ENCODE measurements around the gene RELB. TPM values are rescaled to one million over a fixed set of nuclear protein-coding genes. Genes with fewer than 3 reads are reported as not detected.

RELB gene
- polyA plus RNA-seq, 1 donor from 2014 or later: 1.1 TPM

DNA sequence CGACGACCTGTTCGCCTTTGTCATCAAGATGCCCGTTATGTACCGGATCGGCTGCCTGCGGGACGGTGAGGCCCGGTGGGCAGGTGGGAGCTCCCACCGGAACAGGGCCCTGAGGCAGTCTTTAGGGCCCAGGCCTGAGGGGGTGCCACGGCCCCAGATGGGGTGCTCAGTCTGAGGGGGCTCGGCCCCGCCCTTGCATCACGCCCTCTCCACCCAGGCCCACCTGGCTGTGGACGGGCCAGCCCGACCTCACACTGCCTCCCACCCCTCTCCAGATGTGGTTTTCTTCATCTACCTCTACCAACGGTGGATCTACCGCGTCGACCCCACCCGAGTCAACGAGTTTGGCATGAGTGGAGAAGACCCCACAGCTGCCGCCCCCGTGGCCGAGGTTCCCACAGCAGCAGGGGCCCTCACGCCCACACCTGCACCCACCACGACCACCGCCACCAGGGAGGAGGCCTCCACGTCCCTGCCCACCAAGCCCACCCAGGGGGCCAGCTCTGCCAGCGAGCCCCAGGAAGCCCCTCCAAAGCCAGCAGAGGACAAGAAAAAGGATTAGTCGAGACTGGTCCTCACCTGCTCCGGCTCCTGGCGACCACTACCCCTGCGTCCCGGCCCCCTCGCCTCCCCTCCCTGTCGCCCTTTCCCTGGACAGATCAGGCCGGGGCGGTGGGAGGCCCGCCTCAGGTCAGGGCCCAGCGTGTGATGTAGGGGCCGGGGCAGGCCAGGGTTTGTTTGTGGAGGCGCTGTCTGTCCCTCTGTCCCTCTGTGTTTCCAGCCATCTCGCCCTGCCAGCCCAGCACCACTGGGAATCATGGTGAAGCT, 8.7 kb upstream of the RELB start:
- H4K20me1 ChIP-seq (ENCODE audit: insufficient read depth): no peaks in the 10 kb centered on the region
- no peak overlapping the region for H2AFZ ChIP-seq (ENCODE audit: low read depth, low read length)
- no peaks in the 10 kb centered on the region for H3K9me3 ChIP-seq (ENCODE audit: low read length)
- H3K4me2 ChIP-seq (ENCODE audit: low read length): no peak overlapping the region
- H3K36me3 ChIP-seq (ENCODE audit: insufficient read depth, low read length): no peaks in the 10 kb centered on the region
- H3K4me3 ChIP-seq (ENCODE audit: low read length): no peak overlapping the region
- no peaks in the 10 kb centered on the region for H3F3A ChIP-seq (ENCODE audit: insufficient read depth, low read length, poor library complexity, severe bottlenecking)
- no peaks in the 10 kb centered on the region for H3K27me3 ChIP-seq (ENCODE audit: insufficient read depth, low read depth, low read length)
- H3K9me2 ChIP-seq (ENCODE audit: insufficient read depth, low read length): no peaks in the 10 kb centered on the region
- TF ChIP-seq EP300 (conservative IDR thresholded peaks at IDR 0.05; ENCODE audit: poor library complexity, severe bottlenecking) (no peak), SMC3 (conservative IDR thresholded peaks at IDR 0.05; ENCODE audit: poor library complexity) (no peak), POLR2AphosphoS5 (IDR thresholded peaks at IDR 0.05) (no peak), EZH2 (IDR thresholded peaks at IDR 0.05; ENCODE audit: borderline replicate concordance, insufficient read depth, low read length, poor library complexity, severe bottlenecking) (no peak), RAD21 (conservative IDR thresholded peaks at IDR 0.05) (no peak)
- TF ChIP-seq, protein P1, sequence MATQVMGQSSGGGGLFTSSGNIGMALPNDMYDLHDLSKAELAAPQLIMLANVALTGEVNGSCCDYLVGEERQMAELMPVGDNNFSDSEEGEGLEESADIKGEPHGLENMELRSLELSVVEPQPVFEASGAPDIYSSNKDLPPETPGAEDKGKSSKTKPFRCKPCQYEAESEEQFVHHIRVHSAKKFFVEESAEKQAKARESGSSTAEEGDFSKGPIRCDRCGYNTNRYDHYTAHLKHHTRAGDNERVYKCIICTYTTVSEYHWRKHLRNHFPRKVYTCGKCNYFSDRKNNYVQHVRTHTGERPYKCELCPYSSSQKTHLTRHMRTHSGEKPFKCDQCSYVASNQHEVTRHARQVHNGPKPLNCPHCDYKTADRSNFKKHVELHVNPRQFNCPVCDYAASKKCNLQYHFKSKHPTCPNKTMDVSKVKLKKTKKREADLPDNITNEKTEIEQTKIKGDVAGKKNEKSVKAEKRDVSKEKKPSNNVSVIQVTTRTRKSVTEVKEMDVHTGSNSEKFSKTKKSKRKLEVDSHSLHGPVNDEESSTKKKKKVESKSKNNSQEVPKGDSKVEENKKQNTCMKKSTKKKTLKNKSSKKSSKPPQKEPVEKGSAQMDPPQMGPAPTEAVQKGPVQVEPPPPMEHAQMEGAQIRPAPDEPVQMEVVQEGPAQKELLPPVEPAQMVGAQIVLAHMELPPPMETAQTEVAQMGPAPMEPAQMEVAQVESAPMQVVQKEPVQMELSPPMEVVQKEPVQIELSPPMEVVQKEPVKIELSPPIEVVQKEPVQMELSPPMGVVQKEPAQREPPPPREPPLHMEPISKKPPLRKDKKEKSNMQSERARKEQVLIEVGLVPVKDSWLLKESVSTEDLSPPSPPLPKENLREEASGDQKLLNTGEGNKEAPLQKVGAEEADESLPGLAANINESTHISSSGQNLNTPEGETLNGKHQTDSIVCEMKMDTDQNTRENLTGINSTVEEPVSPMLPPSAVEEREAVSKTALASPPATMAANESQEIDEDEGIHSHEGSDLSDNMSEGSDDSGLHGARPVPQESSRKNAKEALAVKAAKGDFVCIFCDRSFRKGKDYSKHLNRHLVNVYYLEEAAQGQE (IDR thresholded peaks at IDR 0.05; ENCODE audit: borderline replicate concordance): no peak
- TF ChIP-seq, protein P2, sequence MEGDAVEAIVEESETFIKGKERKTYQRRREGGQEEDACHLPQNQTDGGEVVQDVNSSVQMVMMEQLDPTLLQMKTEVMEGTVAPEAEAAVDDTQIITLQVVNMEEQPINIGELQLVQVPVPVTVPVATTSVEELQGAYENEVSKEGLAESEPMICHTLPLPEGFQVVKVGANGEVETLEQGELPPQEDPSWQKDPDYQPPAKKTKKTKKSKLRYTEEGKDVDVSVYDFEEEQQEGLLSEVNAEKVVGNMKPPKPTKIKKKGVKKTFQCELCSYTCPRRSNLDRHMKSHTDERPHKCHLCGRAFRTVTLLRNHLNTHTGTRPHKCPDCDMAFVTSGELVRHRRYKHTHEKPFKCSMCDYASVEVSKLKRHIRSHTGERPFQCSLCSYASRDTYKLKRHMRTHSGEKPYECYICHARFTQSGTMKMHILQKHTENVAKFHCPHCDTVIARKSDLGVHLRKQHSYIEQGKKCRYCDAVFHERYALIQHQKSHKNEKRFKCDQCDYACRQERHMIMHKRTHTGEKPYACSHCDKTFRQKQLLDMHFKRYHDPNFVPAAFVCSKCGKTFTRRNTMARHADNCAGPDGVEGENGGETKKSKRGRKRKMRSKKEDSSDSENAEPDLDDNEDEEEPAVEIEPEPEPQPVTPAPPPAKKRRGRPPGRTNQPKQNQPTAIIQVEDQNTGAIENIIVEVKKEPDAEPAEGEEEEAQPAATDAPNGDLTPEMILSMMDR (IDR thresholded peaks at IDR 0.05; ENCODE audit: poor library complexity, severe bottlenecking): no peak
- no peaks in the 10 kb centered on the region for H3K79me2 ChIP-seq (replicated peaks; ENCODE audit: insufficient read depth, low read length)
- H3K9ac ChIP-seq (ENCODE audit: low read length): no peak overlapping the region
- no peak overlapping the region for H3K27ac ChIP-seq (ENCODE audit: low read length)

DNA sequence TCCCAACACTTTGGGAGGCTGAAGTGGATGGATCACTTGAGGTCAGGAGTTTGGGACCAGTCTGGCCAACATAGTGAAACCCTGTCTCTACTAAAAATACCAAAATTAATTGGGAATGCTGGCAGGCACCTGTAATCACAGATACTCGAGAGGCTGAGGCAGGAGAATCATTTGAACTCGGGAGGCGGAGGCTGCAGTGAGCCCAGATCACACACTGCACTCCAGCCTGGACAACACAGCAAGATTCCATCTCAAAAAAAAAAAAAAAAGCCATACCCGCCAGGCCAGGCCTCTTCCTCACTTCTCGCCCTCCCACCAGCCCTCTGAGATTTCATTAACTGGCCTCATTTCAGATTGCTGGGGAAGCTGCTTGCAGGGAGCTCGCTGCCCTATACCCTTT, 7.7 kb upstream of the RELB start:
- no peak overlapping the region for H3K4me3 ChIP-seq (ENCODE audit: low read length)
- no peak overlapping the region for H2AFZ ChIP-seq (ENCODE audit: low read depth, low read length)
- H3K79me2 ChIP-seq (replicated peaks; ENCODE audit: insufficient read depth, low read length): no peaks in the 10 kb centered on the region
- no peaks in the 10 kb centered on the region for H3K9me2 ChIP-seq (ENCODE audit: insufficient read depth, low read length)
- no peaks in the 10 kb centered on the region for H3K9me3 ChIP-seq (ENCODE audit: low read length)
- TF ChIP-seq MXI1 (conservative IDR thresholded peaks at IDR 0.05; ENCODE audit: poor library complexity, severe bottlenecking) (no peak), SMC3 (conservative IDR thresholded peaks at IDR 0.05; ENCODE audit: poor library complexity) (no peak), EP300 (conservative IDR thresholded peaks at IDR 0.05; ENCODE audit: poor library complexity, severe bottlenecking) (no peak), EZH2 (IDR thresholded peaks at IDR 0.05; ENCODE audit: borderline replicate concordance, insufficient read depth, low read length, poor library complexity, severe bottlenecking) (no peak), RAD21 (conservative IDR thresholded peaks at IDR 0.05) (no peak), TAF1 (IDR thresholded peaks at IDR 0.05; ENCODE audit: low read depth) (no peak), POLR2AphosphoS5 (IDR thresholded peaks at IDR 0.05) (no peak)
- TF ChIP-seq, protein P1 (IDR thresholded peaks at IDR 0.05; ENCODE audit: borderline replicate concordance): no peak
- TF ChIP-seq, protein P2 (IDR thresholded peaks at IDR 0.05; ENCODE audit: poor library complexity, severe bottlenecking): no peak
- no peak overlapping the region for H3K27ac ChIP-seq (ENCODE audit: low read length)
- no peaks in the 10 kb centered on the region for H3K27me3 ChIP-seq (ENCODE audit: insufficient read depth, low read depth, low read length)
- H3K4me2 ChIP-seq (ENCODE audit: low read length): no peak overlapping the region
- no peaks in the 10 kb centered on the region for H3K36me3 ChIP-seq (ENCODE audit: insufficient read depth, low read length)
- H4K20me1 ChIP-seq (ENCODE audit: insufficient read depth): no peaks in the 10 kb centered on the region
- no peak overlapping the region for H3K9ac ChIP-seq (ENCODE audit: low read length)
- H3F3A ChIP-seq (ENCODE audit: insufficient read depth, low read length, poor library complexity, severe bottlenecking): no peaks in the 10 kb centered on the region

Measured in neural cell (in vitro differentiated cells).